ENCODE measurements around the gene PRPSAP2. TPM values are rescaled to one million over a fixed set of nuclear protein-coding genes. Genes with fewer than 3 reads are reported as not detected.

The PRPSAP2 gene
- total RNA-seq, 1 donor from 2014 or later = 28.0 TPM

DNA sequence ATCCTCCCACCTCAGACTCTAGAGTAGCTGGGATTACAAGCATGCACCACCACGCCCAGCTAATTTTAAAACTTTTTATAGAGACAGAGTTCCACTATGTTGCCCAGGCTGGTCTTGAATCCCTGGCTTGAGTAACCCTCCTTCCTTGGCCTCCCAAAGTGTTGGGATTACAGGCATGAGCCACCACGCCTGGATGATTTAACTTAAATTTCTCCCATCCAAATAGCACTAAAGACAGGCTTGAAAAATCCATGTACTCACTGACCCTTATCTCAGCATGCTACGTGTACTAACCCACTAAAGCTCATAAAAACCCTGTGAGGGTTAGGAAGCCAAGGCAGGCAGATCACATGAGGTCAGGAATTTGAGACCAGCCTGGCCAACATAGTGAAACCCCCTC is 98.7 kb downstream of the PRPSAP2 start:
- Histone ChIP-seq H3K9me3 (no peaks in the 10 kb centered on the region), H3K27ac (no peak overlapping the region)

GRCh38 chr17:18957831-18958230 is 99.9 kb downstream of the PRPSAP2 start:
- Histone ChIP-seq H3K27ac (no peak overlapping the region), H3K9me3 (no peaks in the 10 kb centered on the region), H3K36me3 (no peaks in the 10 kb centered on the region), H3K27me3 (no peaks in the 10 kb centered on the region), H3K4me3 (no peak overlapping the region), H3K4me1 (no peaks in the 10 kb centered on the region)
- intact Hi-C loops (cut with DNase I) = no loop called here
- TF ChIP-seq CTCF (IDR thresholded peaks at IDR 0.05) = no peak
- no peak for TF ChIP-seq POLR2AphosphoS5 (IDR thresholded peaks at IDR 0.05; ENCODE audit: insufficient read depth in 1 of 2, low read depth in 1 of 2)
- TF ChIP-seq POLR2A (IDR thresholded peaks at IDR 0.05) = no peak
- no peak for DNase-seq (ENCODE audit: extremely low spot score in 2 of 2)

More for the DNA sequence above, 98.7 kb downstream of the PRPSAP2 start:
- no peak for DNase-seq (ENCODE audit: extremely low spot score in 2 of 2)
- H3K27me3 ChIP-seq = no peaks in the 10 kb centered on the region
- no peaks in the 10 kb centered on the region for H3K4me1 ChIP-seq
- H3K36me3 ChIP-seq = no peaks in the 10 kb centered on the region
- intact Hi-C loops (cut with DNase I) = no loop called here
- TF ChIP-seq POLR2A (IDR thresholded peaks at IDR 0.05) (no peak), CTCF (IDR thresholded peaks at IDR 0.05) (no peak), POLR2AphosphoS5 (IDR thresholded peaks at IDR 0.05; ENCODE audit: insufficient read depth in 1 of 2, low read depth in 1 of 2) (no peak)
- no peak overlapping the region for H3K4me3 ChIP-seq

GRCh38 chr17:18958611-18959010 is 100.7 kb downstream of the PRPSAP2 start:
- TF ChIP-seq POLR2AphosphoS5 (IDR thresholded peaks at IDR 0.05; ENCODE audit: insufficient read depth in 1 of 2, low read depth in 1 of 2) = no peak
- TF ChIP-seq CTCF (IDR thresholded peaks at IDR 0.05) = no peak
- TF ChIP-seq POLR2A (IDR thresholded peaks at IDR 0.05) = no peak
- Histone ChIP-seq H3K4me1 (no peaks in the 10 kb centered on the region), H3K27ac (no peak overlapping the region), H3K9me3 (no peaks in the 10 kb centered on the region), H3K4me3 (no peak overlapping the region), H3K27me3 (no peaks in the 10 kb centered on the region), H3K36me3 (no peaks in the 10 kb centered on the region)
- no peak for DNase-seq (ENCODE audit: extremely low spot score in 2 of 2)
- intact Hi-C loops (cut with DNase I) = no loop called here

DNA sequence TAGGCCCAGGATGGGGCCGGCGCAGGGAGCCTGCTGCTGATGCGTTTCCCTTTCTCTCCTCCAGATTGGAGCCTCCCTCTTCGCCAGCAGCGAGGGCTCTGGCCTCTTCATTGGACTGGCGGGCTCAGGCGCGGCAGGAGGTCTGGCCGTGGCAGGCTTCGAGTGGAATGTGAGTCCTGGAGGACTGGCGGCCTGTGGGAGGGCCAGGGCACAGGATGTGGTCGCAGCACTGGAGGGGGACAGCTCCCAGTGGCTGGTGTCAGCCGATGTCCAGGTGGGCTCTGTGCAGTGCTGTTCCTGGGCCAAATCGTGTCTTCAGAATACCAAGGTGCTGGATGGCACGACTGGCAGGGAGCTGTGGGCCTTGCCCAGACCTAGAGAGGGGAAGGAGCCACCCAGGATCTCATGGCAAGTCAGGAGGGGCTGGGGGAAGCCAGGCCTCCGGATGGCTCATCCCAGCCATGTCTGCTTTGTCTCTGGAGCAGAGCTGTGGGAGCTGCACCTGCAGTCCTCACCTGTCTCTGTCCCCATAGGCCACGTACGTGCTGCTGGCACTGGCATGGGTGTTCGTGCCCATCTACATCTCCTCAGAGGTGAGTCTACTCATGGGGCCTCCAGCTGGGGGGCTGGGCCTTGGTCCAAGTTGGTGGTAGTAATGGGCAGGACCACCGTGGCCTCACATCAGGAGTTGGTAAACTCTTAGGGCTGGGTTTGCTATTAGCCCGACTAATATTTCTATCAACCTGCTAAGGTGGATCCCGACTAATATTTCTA is 101.3 kb downstream of the PRPSAP2 start:
- no peaks in the 10 kb centered on the region for H3K27me3 ChIP-seq
- DNase-seq (ENCODE audit: extremely low spot score in 2 of 2) = no peak
- H3K36me3 ChIP-seq = no peaks in the 10 kb centered on the region
- no peak overlapping the region for H3K4me3 ChIP-seq
- intact Hi-C loops (cut with DNase I) = no loop called here
- H3K9me3 ChIP-seq = no peaks in the 10 kb centered on the region
- no peaks in the 10 kb centered on the region for H3K4me1 ChIP-seq
- no peak overlapping the region for H3K27ac ChIP-seq
- TF ChIP-seq CTCF (IDR thresholded peaks at IDR 0.05) (no peak), POLR2AphosphoS5 (IDR thresholded peaks at IDR 0.05; ENCODE audit: insufficient read depth in 1 of 2, low read depth in 1 of 2) (no peak), POLR2A (IDR thresholded peaks at IDR 0.05) (no peak)

GRCh38 chr17:18959845-18960240 is 101.9 kb downstream of the PRPSAP2 start:
- intact Hi-C loops (cut with DNase I) = no loop called here
- Histone ChIP-seq H3K4me3 (no peak overlapping the region), H3K27ac (no peak overlapping the region), H3K27me3 (no peaks in the 10 kb centered on the region), H3K9me3 (no peaks in the 10 kb centered on the region), H3K4me1 (no peaks in the 10 kb centered on the region), H3K36me3 (no peaks in the 10 kb centered on the region)
- DNase-seq (ENCODE audit: extremely low spot score in 2 of 2) = no peak
- TF ChIP-seq CTCF (IDR thresholded peaks at IDR 0.05) (no peak), POLR2A (IDR thresholded peaks at IDR 0.05) (no peak), POLR2AphosphoS5 (IDR thresholded peaks at IDR 0.05; ENCODE audit: insufficient read depth in 1 of 2, low read depth in 1 of 2) (no peak)

All from vagina (tissue), 2 donors.